Measurements from ENCODE around the gene MAGI2. TPM values are rescaled to one million over a fixed set of nuclear protein-coding genes. Genes with fewer than 3 reads are reported as not detected.

The MAGI2 gene
- total RNA-seq, 1 donor, result 18.8 TPM

DNA sequence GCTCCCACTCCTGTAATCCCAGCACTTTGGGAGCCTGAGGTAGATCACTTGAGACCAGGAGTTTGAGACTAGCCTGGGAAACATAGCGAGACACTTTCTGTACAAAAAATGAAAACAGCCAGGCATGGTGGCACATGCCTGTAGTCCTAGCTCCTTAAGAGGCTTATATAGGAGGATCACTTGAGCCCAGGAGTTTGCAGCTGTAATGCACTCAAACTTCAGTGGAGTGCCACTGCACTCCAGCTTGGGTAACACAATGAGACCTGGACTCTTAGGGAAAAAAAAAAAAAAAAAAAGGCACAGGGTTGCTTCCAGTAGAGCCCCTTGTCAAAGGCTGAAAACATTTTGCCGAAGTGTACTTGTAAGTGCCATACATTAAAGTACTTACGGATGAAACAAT is 1459.6 kb downstream of the MAGI2 start:
- Histone ChIP-seq H4K20me1 (ENCODE audit: insufficient read depth, low read length) (no peaks in the 10 kb centered on the region), H3K36me3 (ENCODE audit: insufficient read depth, low read length) (no peaks in the 10 kb centered on the region), H3K27ac (ENCODE audit: low read depth, low read length) (no peak overlapping the region), H3K27me3 (ENCODE audit: insufficient read depth, low read length) (peaks cover 6% of the 10 kb centered on the region), H3K4me2 (ENCODE audit: insufficient read depth, low read length) (no peak overlapping the region), H3K4me3 (ENCODE audit: insufficient read depth, low read length) (no peak overlapping the region), H2AFZ (ENCODE audit: low read length) (no peak overlapping the region), H3K4me1 (ENCODE audit: insufficient read depth, low read length) (peaks cover 11% of the 10 kb centered on the region), H3K9me3 (ENCODE audit: low read depth, low read length) (no peaks in the 10 kb centered on the region), H3K79me2 (ENCODE audit: insufficient read depth, low read length) (no peaks in the 10 kb centered on the region)
- TF ChIP-seq, protein P1, sequence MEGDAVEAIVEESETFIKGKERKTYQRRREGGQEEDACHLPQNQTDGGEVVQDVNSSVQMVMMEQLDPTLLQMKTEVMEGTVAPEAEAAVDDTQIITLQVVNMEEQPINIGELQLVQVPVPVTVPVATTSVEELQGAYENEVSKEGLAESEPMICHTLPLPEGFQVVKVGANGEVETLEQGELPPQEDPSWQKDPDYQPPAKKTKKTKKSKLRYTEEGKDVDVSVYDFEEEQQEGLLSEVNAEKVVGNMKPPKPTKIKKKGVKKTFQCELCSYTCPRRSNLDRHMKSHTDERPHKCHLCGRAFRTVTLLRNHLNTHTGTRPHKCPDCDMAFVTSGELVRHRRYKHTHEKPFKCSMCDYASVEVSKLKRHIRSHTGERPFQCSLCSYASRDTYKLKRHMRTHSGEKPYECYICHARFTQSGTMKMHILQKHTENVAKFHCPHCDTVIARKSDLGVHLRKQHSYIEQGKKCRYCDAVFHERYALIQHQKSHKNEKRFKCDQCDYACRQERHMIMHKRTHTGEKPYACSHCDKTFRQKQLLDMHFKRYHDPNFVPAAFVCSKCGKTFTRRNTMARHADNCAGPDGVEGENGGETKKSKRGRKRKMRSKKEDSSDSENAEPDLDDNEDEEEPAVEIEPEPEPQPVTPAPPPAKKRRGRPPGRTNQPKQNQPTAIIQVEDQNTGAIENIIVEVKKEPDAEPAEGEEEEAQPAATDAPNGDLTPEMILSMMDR (IDR thresholded peaks at IDR 0.05; ENCODE audit: extremely low read depth, low read depth, low read length), result no peak
- no peak for DNase-seq (ENCODE audit: insufficient read length, low spot score, missing footprints)

DNA sequence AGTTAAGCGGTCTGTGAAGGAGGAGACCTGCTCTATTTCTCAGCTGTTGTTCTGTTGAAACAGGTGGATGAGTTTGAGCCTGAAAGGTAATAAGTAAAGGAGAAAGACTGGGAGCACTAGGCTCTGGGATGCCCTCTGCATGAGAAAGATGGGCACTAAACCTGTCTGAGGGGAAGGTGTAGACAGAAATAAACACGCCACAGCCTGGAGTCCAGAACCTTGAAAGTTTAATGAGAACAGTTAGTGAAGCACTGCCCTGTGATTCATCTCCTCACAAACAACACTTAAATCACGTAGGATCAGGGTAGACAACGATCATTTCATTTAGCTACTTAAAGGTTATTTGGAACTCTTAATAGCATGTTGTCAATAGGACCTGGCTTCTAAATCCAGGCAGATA is 1461.8 kb downstream of the MAGI2 start:
- Histone ChIP-seq H3K27me3 (ENCODE audit: insufficient read depth, low read length) (peaks cover 6% of the 10 kb centered on the region), H2AFZ (ENCODE audit: low read length) (no peak overlapping the region), H3K4me3 (ENCODE audit: insufficient read depth, low read length) (no peak overlapping the region), H3K4me1 (ENCODE audit: insufficient read depth, low read length) (peaks cover 11% of the 10 kb centered on the region), H3K36me3 (ENCODE audit: insufficient read depth, low read length) (no peaks in the 10 kb centered on the region), H3K27ac (ENCODE audit: low read depth, low read length) (no peak overlapping the region), H3K79me2 (ENCODE audit: insufficient read depth, low read length) (no peaks in the 10 kb centered on the region), H3K9me3 (ENCODE audit: low read depth, low read length) (no peaks in the 10 kb centered on the region), H3K4me2 (ENCODE audit: insufficient read depth, low read length) (no peak overlapping the region), H4K20me1 (ENCODE audit: insufficient read depth, low read length) (no peaks in the 10 kb centered on the region)
- DNase-seq (ENCODE audit: insufficient read length, low spot score, missing footprints), result no peak
- TF ChIP-seq, protein P1 (IDR thresholded peaks at IDR 0.05; ENCODE audit: extremely low read depth, low read depth, low read length), result no peak

DNA sequence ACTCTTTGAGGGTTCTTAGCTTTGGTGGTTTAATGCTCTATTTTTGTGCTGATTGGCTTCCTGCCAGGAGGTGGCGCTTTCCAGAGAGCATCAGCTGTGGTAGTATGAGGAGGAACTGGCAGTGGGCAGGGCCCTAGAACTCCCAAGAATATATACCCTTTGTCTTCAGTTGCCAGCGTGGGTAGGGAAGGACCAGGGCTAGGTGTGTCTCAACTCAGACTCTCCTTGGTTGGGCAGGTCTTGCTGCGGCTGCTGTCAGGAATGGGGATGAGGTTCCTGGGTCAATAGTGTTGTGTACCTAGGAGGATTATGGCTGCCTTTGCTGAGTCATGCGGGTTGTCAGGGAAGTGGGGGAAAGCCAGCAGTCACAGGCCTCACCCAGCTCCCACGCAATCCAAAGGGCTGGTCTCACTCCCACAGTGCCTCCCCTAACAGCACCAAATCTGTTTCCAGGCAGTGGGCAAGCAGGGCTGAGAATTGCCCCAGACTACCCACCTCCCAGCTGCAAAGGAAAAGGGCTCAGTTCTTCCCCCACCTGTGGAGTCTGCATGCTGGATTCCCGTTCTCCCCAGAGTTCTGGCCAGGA is 1463.4 kb downstream of the MAGI2 start:
- no peak for DNase-seq (ENCODE audit: insufficient read length, low spot score, missing footprints)
- H3K79me2 ChIP-seq (ENCODE audit: insufficient read depth, low read length), result no peaks in the 10 kb centered on the region
- H3K4me3 ChIP-seq (ENCODE audit: insufficient read depth, low read length), result no peak overlapping the region
- peaks cover 10% of the 10 kb centered on the region for H3K4me1 ChIP-seq (ENCODE audit: insufficient read depth, low read length)
- H3K27ac ChIP-seq (ENCODE audit: low read depth, low read length), result no peak overlapping the region
- H3K36me3 ChIP-seq (ENCODE audit: insufficient read depth, low read length), result no peaks in the 10 kb centered on the region
- H2AFZ ChIP-seq (ENCODE audit: low read length), result no peak overlapping the region
- H4K20me1 ChIP-seq (ENCODE audit: insufficient read depth, low read length), result no peaks in the 10 kb centered on the region
- TF ChIP-seq, protein P1 (IDR thresholded peaks at IDR 0.05; ENCODE audit: extremely low read depth, low read depth, low read length), result no peak
- H3K27me3 ChIP-seq (ENCODE audit: insufficient read depth, low read length), result peaks cover 6% of the 10 kb centered on the region
- no peak overlapping the region for H3K4me2 ChIP-seq (ENCODE audit: insufficient read depth, low read length)
- H3K9me3 ChIP-seq (ENCODE audit: low read depth, low read length), result no peaks in the 10 kb centered on the region

DNA sequence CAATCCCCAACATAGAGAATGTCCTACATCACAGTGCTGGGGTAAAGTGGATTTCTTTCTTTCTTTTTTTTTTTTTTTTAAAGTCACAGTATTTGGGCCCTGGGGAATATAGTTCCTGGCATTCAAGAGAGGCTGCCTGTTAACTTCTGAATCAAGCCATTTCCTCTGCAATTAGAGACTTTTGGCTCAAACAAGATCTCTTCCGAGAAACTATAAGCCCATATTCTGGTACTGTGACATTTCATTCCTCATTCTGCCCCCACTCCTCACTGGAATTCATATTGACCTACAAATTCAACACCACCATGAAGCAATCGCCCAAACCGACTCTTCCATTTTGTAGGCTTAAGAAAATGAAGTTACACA is 1467.5 kb downstream of the MAGI2 start:
- no peak for DNase-seq (ENCODE audit: insufficient read length, low spot score, missing footprints)
- no peaks in the 10 kb centered on the region for H4K20me1 ChIP-seq (ENCODE audit: insufficient read depth, low read length)

More for the DNA sequence above, 1467.5 kb downstream of the MAGI2 start:
- Histone ChIP-seq H3K79me2 (ENCODE audit: insufficient read depth, low read length) (no peaks in the 10 kb centered on the region), H3K36me3 (ENCODE audit: insufficient read depth, low read length) (no peaks in the 10 kb centered on the region), H3K27me3 (ENCODE audit: insufficient read depth, low read length) (no peaks in the 10 kb centered on the region), H3K4me1 (ENCODE audit: insufficient read depth, low read length) (peaks cover 10% of the 10 kb centered on the region), H3K9me3 (ENCODE audit: low read depth, low read length) (no peaks in the 10 kb centered on the region), H3K4me3 (ENCODE audit: insufficient read depth, low read length) (peak overlapping the region; percentile 19), H3K4me2 (ENCODE audit: insufficient read depth, low read length) (peak overlapping the region; percentile 59), H3K27ac (ENCODE audit: low read depth, low read length) (no peak overlapping the region), H2AFZ (ENCODE audit: low read length) (peak overlapping the region; percentile 81)
- TF ChIP-seq, protein P1 (IDR thresholded peaks at IDR 0.05; ENCODE audit: extremely low read depth, low read depth, low read length), result no peak

Data from osteoblast (primary cell).